K562 (cell line): ENCODE measurements around the gene CTPS2. TPM values are rescaled to one million over a fixed set of nuclear protein-coding genes. Genes with fewer than 3 reads are reported as not detected.

Experiments
- ATAC-seq: fragments of 200-7000 bp; cut with Tn5 transposase; 3 replicates; pipeline ENCODE4 v1.9.1; 2020; ENCODE audit warnings: moderate library complexity
- BruUV-seq: library from RNA; stranded (reverse); fragments of 400-500 nt; replicated peaks from 2 replicates; lab custom pipeline; 2021; lab: Mats Ljungman, UMichigan
- CTCF ChIA-PET: fragments of 300-600 bp; formaldehyde crosslinking; extraction: SDS; loops from one replicate; lab custom pipeline; 2021; ENCODE audit warnings: low intra/inter-chr PET ratio; lab: Yijun Ruan, JAX
- POLR2A ChIA-PET: fragments of 300-600, 350-650 bp; sonication (Branson Sonifier 250); formaldehyde crosslinking; extraction: SDS; loops from one replicate; lab custom pipeline; 2021; ENCODE audit warnings: antibody characterized with exemption, inconsistent platforms; lab: Yijun Ruan, JAX
- DNase-seq, 4 experiments: peaks; one replicate each; pipeline versions ENCODE4 v3.0.0 to v3.0.0-alpha.2; 2011 to 2018; ENCODE audit warnings: low spot score in 3 of 4, mixed read lengths in 3 of 4; ENCODE audit errors: extremely low read depth in 1 of 4
- FAIRE-seq: peaks from 2 replicates; lab custom pipeline; 2011; peaks lifted over from hg19 to GRCh38; lab: Jason Lieb, UNC
- H2AFZ ChIP-seq: 2 replicates; pipeline ENCODE4 v1.6.0; 2011; ENCODE audit warnings: low read depth, low read length, control low read depth, inconsistent platforms
- H3K27ac ChIP-seq: fragments of 200-600 bp; 3 replicates; pipeline ENCODE4 v1.8.0; 2011; ENCODE audit warnings: low read depth, mild to moderate bottlenecking, control low read depth, inconsistent platforms, low read length, moderate library complexity, mixed read lengths; ENCODE audit errors: extremely low read depth
- H3K27me3 ChIP-seq, 2 experiments: fragments of 300-600 bp in 1 of 2; 2 replicates in 1 of 2; 3 replicates in 1 of 2; pipeline versions ENCODE4 v1.6.0 to v1.8.0; 2011; ENCODE audit warnings: inconsistent platforms in 2 of 2, low read length in 2 of 2, mild to moderate bottlenecking in 1 of 2, mixed read lengths in 1 of 2, moderate library complexity in 1 of 2; ENCODE audit not compliant: control insufficient read depth in 2 of 2, insufficient read depth in 2 of 2
- H3K36me3 ChIP-seq: fragments of 300-600 bp; 3 replicates; pipeline ENCODE4 v1.8.0; 2011; ENCODE audit warnings: mild to moderate bottlenecking, low read length, inconsistent platforms; ENCODE audit not compliant: control insufficient read depth, insufficient read depth
- H3K4me1 ChIP-seq, 2 experiments: fragments of 200-600 bp in 1 of 2; replicated peaks in 1 of 2; 2 replicates in 1 of 2; 3 replicates in 1 of 2; pipeline versions ENCODE4 v1.5.1 to v1.8.0; 2011; ENCODE audit warnings: inconsistent platforms in 2 of 2, low read length in 2 of 2, mild to moderate bottlenecking in 1 of 2, mixed read lengths in 1 of 2, moderate library complexity in 1 of 2; ENCODE audit not compliant: control insufficient read depth in 2 of 2, insufficient read depth in 2 of 2
- H3K4me2 ChIP-seq: 2 replicates; pipeline ENCODE4 v1.6.1; 2011; ENCODE audit warnings: low read length, control low read depth, inconsistent platforms, mixed read lengths; ENCODE audit not compliant: insufficient read depth
- H3K4me3 ChIP-seq: fragments of 200-600 bp; sonication (generic), shearing (Covaris generic); 2 replicates; pipeline ENCODE4 v1.5.1; 2016; ENCODE audit warnings: control low read depth, inconsistent platforms
- H3K79me2 ChIP-seq: fragments of 200-600 bp; 3 replicates; pipeline ENCODE4 v1.8.0; 2011; ENCODE audit warnings: low read length, inconsistent platforms; ENCODE audit not compliant: control insufficient read depth, insufficient read depth
- H3K9ac ChIP-seq, 2 experiments: 2 replicates each; pipeline versions ENCODE4 v1.6.0 to v1.6.1; 2011; ENCODE audit warnings: low read depth in 2 of 2, low read length in 2 of 2, control low read depth in 1 of 2, inconsistent platforms in 1 of 2, mild to moderate bottlenecking in 1 of 2, mixed read lengths in 1 of 2; ENCODE audit not compliant: insufficient read depth in 1 of 2
- H3K9me1 ChIP-seq: one replicate; pipeline ENCODE4 v1.6.0; 2011; ENCODE audit warnings: inconsistent platforms, mild to moderate bottlenecking, low read length, moderate library complexity; ENCODE audit not compliant: control insufficient read depth, insufficient read depth
- H3K9me3 ChIP-seq: replicated peaks from 2 replicates; pipeline ENCODE4 v1.5.1; 2011; ENCODE audit warnings: low read depth, low read length, inconsistent platforms; ENCODE audit not compliant: control insufficient read depth, insufficient read depth
- H4K20me1 ChIP-seq: replicated peaks from 2 replicates; pipeline ENCODE4 v1.6.1; 2011; ENCODE audit warnings: low read length, inconsistent platforms, mixed read lengths; ENCODE audit not compliant: control insufficient read depth, insufficient read depth
- CEBPB ChIP-seq: fragments of 450-650 bp; IDR thresholded peaks from 2 replicates; pipeline ENCODE4 v1.6.1; 2016; ENCODE audit warnings: missing genetic modification characterization, missing compliant biosample characterization
- CEBPG ChIP-seq, 3 experiments: fragments of 200-800 bp in 1 of 3; sonication (Bioruptor generic) in 1 of 3; sonication (generic) in 1 of 3; formaldehyde crosslinking in 1 of 3; IDR thresholded peaks in 2 of 3; conservative IDR thresholded peaks in 1 of 3; 2 replicates each; pipeline versions ENCODE4 v1.6.1 to v1.8.0; 2016 to 2022; ENCODE audit warnings: missing compliant biosample characterization in 2 of 3, missing genetic modification characterization in 2 of 3, mild to moderate bottlenecking in 1 of 3, missing genetic modification reagents in 1 of 3
- CGGBP1 ChIP-seq: fragments of 250-450 bp; sonication (Bioruptor Pico); IDR thresholded peaks from 2 replicates; pipeline ENCODE4 v1.9.0; 2021; ENCODE audit warnings: mild to moderate bottlenecking
- CTCF ChIP-seq, 3 experiments: IDR thresholded peaks in 2 of 3; conservative IDR thresholded peaks in 1 of 3; 2 replicates each; pipeline ENCODE4 v1.5.1; 2011 to 2012; ENCODE audit warnings: low read length in 3 of 3, mild to moderate bottlenecking in 3 of 3, control low read depth in 2 of 3, improper control_type of control experiment in 1 of 3, inconsistent platforms in 1 of 3, low read depth in 1 of 3, mixed read lengths in 1 of 3, moderate library complexity in 1 of 3; ENCODE audit not compliant: insufficient read depth in 2 of 3
- DEAF1 ChIP-seq: fragments of 450-650 bp; formaldehyde crosslinking; IDR thresholded peaks from 2 replicates; pipeline ENCODE4 v1.4.0; 2020; ENCODE audit warnings: mild to moderate bottlenecking, moderate library complexity
- RAD21 ChIP-seq, 2 experiments: fragments of 250-450 bp in 1 of 2; fragments of 450-650 bp in 1 of 2; sonication (Bioruptor Pico) in 1 of 2; formaldehyde crosslinking in 1 of 2; IDR thresholded peaks in 1 of 2; conservative IDR thresholded peaks in 1 of 2; 2 replicates each; pipeline versions ENCODE4 v1.4.0 to v1.8.0; 2020 to 2022; ENCODE audit warnings: mild to moderate bottlenecking in 2 of 2, moderate library complexity in 1 of 2
- RREB1 ChIP-seq: fragments of 250-450 bp; sonication (Bioruptor Pico); IDR thresholded peaks from 2 replicates; pipeline ENCODE4 v1.4.0; 2020
- TEAD1 ChIP-seq, 2 experiments: fragments of 450-650 bp in 1 of 2; sonication (generic) in 1 of 2; formaldehyde crosslinking; IDR thresholded peaks; 2 replicates each; pipeline versions ENCODE4 v1.4.0 to v1.8.0; 2020 to 2022; ENCODE audit warnings: mild to moderate bottlenecking in 2 of 2, missing genetic modification reagents in 1 of 2
- ZNF134 ChIP-seq: fragments of 250-450 bp; sonication (Bioruptor Pico); conservative IDR thresholded peaks from 2 replicates; pipeline ENCODE4 v1.4.0; 2020
- ZNF184 ChIP-seq: sonication (generic); formaldehyde crosslinking; IDR thresholded peaks from 2 replicates; pipeline ENCODE4 v1.5.0; 2020; ENCODE audit warnings: missing genetic modification reagents
- ZNF561 ChIP-seq: fragments of 450-650 bp; formaldehyde crosslinking; conservative IDR thresholded peaks from 2 replicates; pipeline ENCODE4 v1.4.0; 2020; ENCODE audit warnings: mild to moderate bottlenecking, moderate library complexity
- in situ Hi-C: fragments of 300-500 bp; cut with MboI; formaldehyde crosslinking; loops from 4 replicates; pipeline ENCODE4 v1.15.0; 2018; ENCODE audit warnings: inconsistent platforms, mixed read lengths
- intact Hi-C: fragments of 100-400 bp; cut with micrococcal nuclease; formaldehyde crosslinking; loops from 2 replicates; pipeline ENCODE4 v1.14.2; 2022
- polyA plus RNA-seq, 8 experiments: library from polyadenylated mRNA; depleted of rRNA in 4 of 8; stranded (reverse) in 5 of 8; unstranded in 3 of 8; fragments of >200 nt; fragmentation: Nextera tagmentation in 2 of 8; fragmentation: Illumina TruSeq in 1 of 8; extraction: Ambion mirVana in 2 of 8; extraction: Trizol in 1 of 8; gene quantifications; 2 replicates each; pipeline versions ENCODE4 v1.2.1 to v1.2.3, GENCODE V29; 2011 to 2014; ENCODE audit warnings: inconsistent platforms in 1 of 8, missing spikeins in 1 of 8
- total RNA-seq, 7 experiments: library from RNA; depleted of rRNA in 6 of 7; stranded (reverse); fragments of >200 nt in 6 of 7; fragmentation: Illumina TruSeq in 2 of 7; extraction: Trizol in 2 of 7; gene quantifications; 2 replicates each; pipeline versions ENCODE4 v1.2.1 to v1.2.3, GENCODE V29; 2011 to 2021; ENCODE audit warnings: low replicate concordance in 1 of 7

Gene CTPS2
- total and polyA plus RNA-seq, 9 of the 15 experiments (the other 6 are each of a cell fraction or from before 2014, with no cell fraction given) = 5.4 to 19.5 (median 14.1) TPM

- Histone ChIP-seq H3K79me2 (no peaks in the 10 kb centered on the region), H4K20me1 (no peaks in the 10 kb centered on the region), H3K4me1 (no peaks in the 10 kb centered on the region), H3K36me3 (peaks cover 18% of the 10 kb centered on the region; the same call in 2 of the 3 replicates), H3K4me3 (no peak overlapping the region), H3K9me1 (no peaks in the 10 kb centered on the region), H3K27ac (no peak overlapping the region), H3K9me3 (no peaks in the 10 kb centered on the region), H2AFZ (no peak overlapping the region), H3K27me3 (no peaks in the 10 kb centered on the region), H3K4me2 (no peak overlapping the region), H3K9ac (no peak overlapping the region)
- CTCF ChIA-PET = interaction anchor here (1.5 kb wide), 1 partner anchor 226 kb away, joined by 5 read pairs; no protein-coding TSS in a partner anchor
- BruUV-seq = no TSS peak
- peak; percentile 42 to 59 (median 48) for DNase-seq
- ATAC-seq = peak; percentile 86
- intact Hi-C loops (loop anchor here (2.0 kb wide), 2 partner anchors 42 to 234 kb away; no protein-coding TSS in a partner anchor), in situ Hi-C loops (loop anchor here (25.0 kb wide), 1 partner anchor 409 kb away; no protein-coding TSS in a partner anchor)
- peak; percentile 70 for FAIRE-seq
- POLR2A ChIA-PET = no interaction called here
- TF ChIP-seq DEAF1 (peak; percentile 68), RREB1 (no peak), ZNF184 (no peak), TEAD1 (CRISPR knock-in tag; IDR thresholded peaks at IDR 0.05) (no peak), CGGBP1 (no peak), CEBPG (CRISPR knock-in tag; IDR thresholded peaks at IDR 0.05) (no peak), CEBPG (tag; conservative IDR thresholded peaks at IDR 0.05 in 1 of 2, IDR thresholded peaks at IDR 0.05 in 1 of 2) (peak in 1 of 2 experiments; percentile 57; a peak in 2 of 4 replicates), CEBPB (tag) (peak; percentile 18; the same call in 1 of the 2 replicates), CTCF (IDR thresholded peaks at IDR 0.05 in 2 of 3, conservative IDR thresholded peaks at IDR 0.05 in 1 of 3; ENCODE audit: insufficient read depth in 2 of 3, low read depth in 1 of 3, low read length in 3 of 3) (peak; percentile 40 to 68 (median 47); a peak in 4 of 6 replicates), RAD21 (CRISPR knock-in tag; conservative IDR thresholded peaks at IDR 0.05 in 1 of 2, IDR thresholded peaks at IDR 0.05 in 1 of 2) (peak; percentile 70), ZNF134 (CRISPR knock-in tag) (no peak), ZNF561 (CRISPR knock-in tag) (no peak)
Observed at GRCh38 chrX:16671005-16671404, 41.5 kb downstream of the CTPS2 start.
